Effector memory CD8-positive, alpha-beta T cell (primary cell): ENCODE results near the gene ANKRD11.

Experiments
- ATAC-seq: fragments of 150-1000 bp; cut with Tn5 transposase; replicated peaks from 2 replicates; pipeline ENCODE4 v1.10.0; 2021; ENCODE audit warnings: mild to moderate bottlenecking, moderate library complexity
- DNase-seq, 3 experiments: peaks; one replicate each; pipeline ENCODE4 v3.0.0; 2021
- H3K27ac Mint-ChIP-seq, 2 donors: one replicate each; pipeline ENCODE4 v1.8.0; 2022; ENCODE audit warnings: mild to moderate bottlenecking in 2 of 2, mixed read lengths in 2 of 2, moderate library complexity in 2 of 2
- H3K27me3 Mint-ChIP-seq, 2 donors: one replicate each; pipeline ENCODE4 v1.8.0; 2022; ENCODE audit warnings: mixed read lengths in 2 of 2
- H3K36me3 Mint-ChIP-seq: one replicate; pipeline ENCODE4 v1.8.0; 2022; ENCODE audit warnings: mild to moderate bottlenecking, moderate library complexity, mixed read lengths; ENCODE audit not compliant: insufficient read depth
- H3K4me1 Mint-ChIP-seq, 2 donors: one replicate each; pipeline ENCODE4 v1.8.0; 2022; ENCODE audit warnings: low read depth in 2 of 2, mixed read lengths in 2 of 2
- H3K4me3 Mint-ChIP-seq, 2 donors: one replicate each; pipeline ENCODE4 v1.8.0; 2022; ENCODE audit warnings: mild to moderate bottlenecking in 2 of 2, mixed read lengths in 2 of 2, moderate library complexity in 2 of 2
- H3K9me3 Mint-ChIP-seq, 2 donors: one replicate each; pipeline ENCODE4 v1.8.0; 2022; ENCODE audit warnings: mixed read lengths in 2 of 2
- total RNA-seq, 9 experiments: gene quantifications; one replicate each; lab custom pipeline; 2026; lab: John Stamatoyannopoulos, UW

The ANKRD11 gene
- 254 to 515 (median 297) reads per million in 9 experiments for total RNA-seq

DNA sequence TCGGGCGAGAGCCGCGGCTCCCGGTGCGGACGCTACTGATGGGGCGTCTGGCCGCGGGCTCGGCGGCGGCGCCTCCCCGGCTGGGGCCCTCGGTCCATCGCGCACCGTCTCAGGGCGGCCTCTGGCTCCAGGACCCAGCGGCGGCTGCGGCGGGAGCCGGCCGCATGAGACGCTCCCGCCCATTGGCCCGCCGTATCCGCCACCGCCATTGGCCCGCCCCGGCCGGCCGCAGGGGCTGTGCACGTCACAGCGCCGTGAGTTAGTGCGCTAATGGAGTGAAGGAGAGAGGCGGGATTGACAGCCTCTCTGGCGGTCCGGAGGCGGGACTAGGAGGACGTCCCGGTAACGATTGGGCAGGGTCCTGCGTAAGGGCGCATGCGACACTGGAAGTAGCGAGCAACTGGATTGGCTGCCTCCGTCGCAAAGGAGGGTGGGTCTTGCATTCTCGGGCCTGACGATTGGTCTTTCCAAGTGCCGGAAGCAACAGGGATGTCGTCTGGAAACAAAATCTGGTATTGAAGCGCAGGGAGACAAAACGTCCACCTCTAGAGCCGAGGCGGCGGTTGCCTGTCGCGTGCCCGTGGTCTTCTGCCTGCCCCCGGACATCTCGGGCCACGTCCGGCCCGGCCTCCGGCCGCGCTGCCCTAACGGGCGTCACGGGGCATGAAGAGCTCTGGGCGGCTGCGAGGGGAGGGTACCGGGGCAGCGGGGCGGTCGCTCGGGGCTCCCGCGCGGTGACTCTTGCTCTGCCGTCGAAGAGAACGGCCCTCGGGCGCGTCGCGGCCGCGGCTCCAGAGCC lies at the start of gene ANKRD11:
ANKRD11 (minus strand) TSS at position 123 of the 799 bp plus-strand sequence. CDS start 173,542 bp downstream, outside the sequence.
- H3K27ac Mint-ChIP-seq = peak within 1 kb of the TSS; percentile 91 to 92
- ATAC-seq (peak; percentile 82), DNase-seq (peak; percentile 98)
- no peaks in the 10 kb centered on the region for H3K9me3 Mint-ChIP-seq
- peaks cover 45 to 46% of the 10 kb centered on the region in 2 donors for H3K4me1 Mint-ChIP-seq
- peak within 1 kb of the TSS; percentile 87 to 89 for H3K4me3 Mint-ChIP-seq
- peaks cover 24% of the 10 kb centered on the region for H3K36me3 Mint-ChIP-seq
- no peaks in the 10 kb centered on the region for H3K27me3 Mint-ChIP-seq

DNA sequence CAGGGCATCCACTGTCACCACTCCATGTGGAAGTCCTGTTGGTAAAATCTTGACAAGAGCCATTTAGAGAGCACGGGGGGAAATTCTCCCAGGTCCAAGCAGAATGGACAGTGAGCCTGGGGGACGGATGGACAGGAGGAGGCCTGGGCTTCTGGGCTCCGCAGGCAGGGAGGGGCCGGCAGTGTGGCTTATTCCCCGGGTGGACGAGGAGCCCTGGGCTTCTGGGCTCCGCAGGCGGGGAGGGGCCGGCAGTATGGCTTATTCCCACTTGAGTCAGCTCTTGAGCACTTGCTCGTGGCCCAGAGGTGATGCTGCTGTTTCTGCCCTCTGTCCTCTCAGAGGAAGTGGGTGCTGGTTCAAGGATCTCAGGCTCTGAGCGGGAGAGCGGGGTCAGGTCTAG lies 47.9 kb upstream of the ANKRD11 start:
- Mint-ChIP-seq H3K27me3 (no peaks in the 10 kb centered on the region), H3K4me1 (peaks cover 10% of the 10 kb centered on the region in 2 donors), H3K9me3 (no peaks in the 10 kb centered on the region), H3K4me3 (no peak overlapping the region), H3K36me3 (peaks cover 21% of the 10 kb centered on the region), H3K27ac (peak overlapping the region in 1 of 2 donors; percentile 44)
- no peak for ATAC-seq
- DNase-seq = no peak

DNA sequence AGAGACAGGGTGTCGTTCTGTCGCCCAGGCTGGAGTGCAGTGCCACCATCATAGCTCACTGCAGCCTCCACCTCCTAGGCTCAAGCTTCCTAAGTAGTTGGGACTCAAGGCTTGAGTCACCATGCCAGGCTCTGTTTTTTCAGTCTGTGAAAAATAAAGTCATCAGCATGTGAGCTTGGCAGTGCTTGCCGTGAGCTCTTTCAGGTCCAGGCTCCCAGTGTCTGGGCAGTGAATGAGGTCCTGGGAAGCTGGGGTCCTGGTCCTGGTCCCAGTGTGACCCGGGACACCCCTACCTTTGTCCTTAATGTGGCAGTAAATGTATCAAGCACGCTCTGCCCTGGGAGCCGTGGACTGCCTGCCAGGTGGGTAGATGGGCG lies 47.2 kb upstream of the ANKRD11 start:
- DNase-seq (no peak), ATAC-seq (no peak)
- H3K4me1 Mint-ChIP-seq = peaks cover 10% of the 10 kb centered on the region in 2 donors
- no peaks in the 10 kb centered on the region for H3K9me3 Mint-ChIP-seq
- no peak overlapping the region for H3K4me3 Mint-ChIP-seq
- no peaks in the 10 kb centered on the region for H3K27me3 Mint-ChIP-seq
- H3K36me3 Mint-ChIP-seq = peaks cover 28% of the 10 kb centered on the region
- no peak overlapping the region for H3K27ac Mint-ChIP-seq

DNA sequence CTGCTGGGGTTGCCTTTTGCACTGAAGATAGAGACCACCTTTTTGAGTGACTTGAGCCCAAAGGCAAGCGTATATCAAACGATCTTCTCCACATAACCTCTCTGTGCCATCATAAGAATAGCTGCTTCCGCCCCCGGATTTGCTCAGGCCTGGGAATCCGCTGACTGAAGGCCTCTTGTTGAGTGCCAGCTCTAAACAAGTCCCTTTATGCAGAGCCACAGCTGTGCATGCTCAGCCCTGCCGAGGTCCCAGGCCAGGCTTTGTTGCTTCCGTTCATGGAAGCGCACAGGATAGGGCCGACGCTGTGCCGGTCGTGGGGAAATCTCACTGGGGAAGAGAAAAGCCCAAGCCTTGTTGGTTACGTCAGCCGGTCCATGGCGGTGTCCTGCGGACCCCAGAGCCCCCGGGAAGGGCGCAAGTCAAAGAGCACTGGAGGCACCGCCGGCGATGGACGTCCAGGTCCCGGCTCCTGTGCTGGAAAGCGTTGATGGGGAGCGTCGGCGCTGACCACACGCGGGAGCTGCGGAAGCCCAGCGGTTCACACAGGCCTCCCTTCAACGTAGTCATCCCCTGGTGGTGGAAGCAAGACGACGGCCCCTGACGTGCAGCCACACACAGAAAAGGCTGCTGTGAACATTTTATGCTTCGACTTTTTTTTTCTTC lies 46.7 kb upstream of the ANKRD11 start:
- ATAC-seq = no peak

DNA sequence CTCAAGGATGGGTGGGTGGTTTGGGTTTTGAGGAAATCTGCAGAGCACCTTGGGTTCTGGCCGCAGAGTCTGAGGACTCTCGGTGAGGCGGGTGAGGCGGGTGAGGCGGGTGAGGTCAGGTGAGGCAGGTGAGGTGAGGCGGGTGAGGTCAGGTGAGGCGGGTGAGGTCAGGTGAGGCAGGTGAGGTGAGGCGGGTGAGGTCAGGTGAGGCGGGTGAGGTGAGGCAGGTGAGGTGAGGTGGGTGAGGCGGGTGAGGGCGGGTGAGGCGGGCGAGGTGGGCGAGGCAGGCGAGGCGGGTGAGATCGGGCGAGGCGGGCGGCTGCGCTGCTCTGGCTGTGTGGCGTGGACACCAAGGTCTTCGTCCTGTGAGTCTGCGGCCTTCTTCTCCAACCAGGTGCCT lies 46.0 kb upstream of the ANKRD11 start:
- peaks cover 37% of the 10 kb centered on the region for H3K36me3 Mint-ChIP-seq
- H3K27ac Mint-ChIP-seq = no peak overlapping the region
- ATAC-seq = no peak
- no peak for DNase-seq
- peaks cover 10% of the 10 kb centered on the region in 2 donors for H3K4me1 Mint-ChIP-seq
- H3K27me3 Mint-ChIP-seq = no peaks in the 10 kb centered on the region
- H3K4me3 Mint-ChIP-seq = no peak overlapping the region
- no peaks in the 10 kb centered on the region for H3K9me3 Mint-ChIP-seq

More for the DNA sequence above, 46.7 kb upstream of the ANKRD11 start:
- DNase-seq = no peak
- H3K9me3 Mint-ChIP-seq = no peaks in the 10 kb centered on the region
- H3K36me3 Mint-ChIP-seq = peaks cover 33% of the 10 kb centered on the region
- H3K4me3 Mint-ChIP-seq = no peak overlapping the region
- H3K4me1 Mint-ChIP-seq = peaks cover 10% of the 10 kb centered on the region in 2 donors
- H3K27ac Mint-ChIP-seq = no peak overlapping the region
- no peaks in the 10 kb centered on the region for H3K27me3 Mint-ChIP-seq

DNA sequence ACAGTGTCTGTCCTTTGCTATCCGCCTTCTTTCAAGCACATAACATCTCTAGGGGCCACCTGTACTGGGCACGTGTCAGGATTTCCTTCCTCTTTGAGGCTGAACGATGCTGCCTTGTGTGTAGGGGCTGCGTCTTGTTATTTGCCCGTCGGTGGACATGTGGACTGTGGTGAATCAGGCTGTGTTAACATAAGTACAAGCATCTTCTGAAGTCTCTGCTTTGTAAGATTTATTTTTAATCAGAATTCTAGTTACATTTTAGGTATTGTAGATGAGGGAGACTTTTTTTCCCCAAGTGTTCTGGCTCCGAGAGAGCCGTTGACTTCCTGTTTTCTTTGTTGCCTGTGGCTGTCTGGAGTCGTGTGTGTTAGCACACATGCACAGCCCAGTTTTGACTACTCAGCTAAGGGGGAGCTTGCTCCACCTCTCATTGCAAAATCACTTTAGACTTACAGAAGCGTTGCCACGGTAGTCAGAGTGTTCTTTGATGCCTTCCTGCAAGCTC lies 43.9 kb upstream of the ANKRD11 start:
- Mint-ChIP-seq H3K4me3 (peak overlapping the region; percentile 34 to 52), H3K4me1 (peaks cover 10% of the 10 kb centered on the region in 2 donors), H3K27ac (peak overlapping the region; percentile 54 to 70), H3K36me3 (peaks cover 41% of the 10 kb centered on the region), H3K27me3 (no peaks in the 10 kb centered on the region), H3K9me3 (no peaks in the 10 kb centered on the region)
- ATAC-seq (peak; percentile 88), DNase-seq (no peak)

DNA sequence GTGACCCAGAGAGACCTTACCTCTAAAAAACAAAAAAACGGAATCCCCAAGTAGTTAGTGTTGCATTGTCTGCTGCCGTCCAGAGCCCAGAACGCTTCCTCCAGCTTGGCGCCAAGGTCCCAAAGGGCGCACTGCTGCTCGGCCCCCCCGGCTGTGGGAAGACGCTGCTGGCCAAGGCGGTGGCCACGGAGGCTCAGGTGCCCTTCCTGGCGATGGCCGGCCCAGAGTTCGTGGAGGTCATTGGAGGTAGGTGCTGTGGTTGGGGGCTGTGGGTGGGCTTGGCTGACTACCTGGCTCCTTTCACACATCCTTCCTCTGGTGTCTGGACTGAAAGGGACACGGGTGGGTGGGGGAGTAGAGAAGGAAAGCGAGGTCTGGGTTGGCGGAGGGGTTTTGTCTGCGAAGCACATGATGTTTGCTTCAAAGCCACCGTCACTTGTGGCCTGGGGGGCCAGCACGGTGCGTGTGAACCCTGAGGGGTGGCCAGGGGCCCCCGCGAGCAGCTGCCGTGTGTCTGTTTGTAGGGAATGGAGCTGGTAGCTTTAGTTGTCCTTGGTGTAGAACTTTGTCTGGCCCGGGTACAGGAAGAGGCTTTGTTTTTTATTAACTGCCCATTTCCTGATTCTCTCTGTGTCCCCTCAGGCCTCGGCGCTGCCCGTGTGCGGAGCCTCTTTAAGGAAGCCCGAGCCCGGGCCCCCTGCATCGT lies 41.6 kb upstream of the ANKRD11 start:
- Mint-ChIP-seq H3K27ac (peak overlapping the region in 1 of 2 donors; percentile 53), H3K27me3 (no peaks in the 10 kb centered on the region)

DNA sequence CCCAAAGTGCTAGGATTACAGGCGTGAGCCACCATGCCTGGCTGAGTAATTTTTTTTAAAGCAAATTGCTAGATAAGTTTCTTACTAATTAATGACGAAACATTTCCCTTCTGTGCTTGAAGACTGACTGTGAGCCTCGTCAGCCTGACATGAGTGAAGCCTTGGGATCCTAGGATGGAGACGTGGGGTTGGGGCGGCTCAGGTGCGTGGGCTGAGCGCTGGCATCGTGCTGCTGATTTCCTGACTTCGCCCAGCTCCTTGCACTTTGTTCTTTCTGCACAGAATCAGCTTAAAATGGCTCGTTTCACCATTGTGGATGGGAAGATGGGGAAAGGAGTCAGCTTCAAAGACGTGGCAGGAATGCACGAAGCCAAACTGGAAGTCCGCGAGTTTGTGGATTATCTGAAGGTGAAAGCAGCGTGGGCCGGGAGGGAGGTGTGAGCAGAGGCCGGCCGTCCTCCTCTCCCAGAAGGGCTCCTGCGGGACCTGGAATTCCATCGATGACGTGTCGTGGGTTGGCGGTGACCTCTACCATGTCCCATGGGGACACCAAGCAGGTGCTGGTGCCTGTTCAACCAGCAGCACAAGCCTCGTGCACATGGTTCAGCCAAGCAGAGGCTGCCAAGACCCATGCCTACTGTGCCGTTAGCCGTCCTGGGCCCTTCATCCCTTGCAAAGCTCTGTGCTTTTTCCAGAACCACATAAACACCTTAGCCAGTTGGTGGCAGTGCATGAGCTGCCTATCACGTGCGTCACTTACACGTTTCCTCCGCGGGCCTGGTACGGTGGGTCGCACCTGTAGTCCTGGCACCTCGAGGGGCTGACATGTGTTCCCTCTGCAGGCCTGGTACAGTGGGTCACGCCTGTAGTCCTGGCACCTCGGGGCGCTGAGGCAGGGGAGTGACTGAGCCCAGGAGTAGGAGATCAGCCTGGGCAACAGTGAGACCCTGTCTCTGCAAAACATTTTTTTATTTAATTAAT lies 40.3 kb upstream of the ANKRD11 start:
- no peak overlapping the region for H3K27ac Mint-ChIP-seq
- no peak for ATAC-seq

More for the DNA sequence above, 41.6 kb upstream of the ANKRD11 start:
- peaks cover 58% of the 10 kb centered on the region for H3K36me3 Mint-ChIP-seq
- no peak overlapping the region for H3K4me3 Mint-ChIP-seq
- ATAC-seq = no peak
- peaks cover 10% of the 10 kb centered on the region in 2 donors for H3K4me1 Mint-ChIP-seq
- no peaks in the 10 kb centered on the region for H3K9me3 Mint-ChIP-seq
- DNase-seq = no peak

DNA sequence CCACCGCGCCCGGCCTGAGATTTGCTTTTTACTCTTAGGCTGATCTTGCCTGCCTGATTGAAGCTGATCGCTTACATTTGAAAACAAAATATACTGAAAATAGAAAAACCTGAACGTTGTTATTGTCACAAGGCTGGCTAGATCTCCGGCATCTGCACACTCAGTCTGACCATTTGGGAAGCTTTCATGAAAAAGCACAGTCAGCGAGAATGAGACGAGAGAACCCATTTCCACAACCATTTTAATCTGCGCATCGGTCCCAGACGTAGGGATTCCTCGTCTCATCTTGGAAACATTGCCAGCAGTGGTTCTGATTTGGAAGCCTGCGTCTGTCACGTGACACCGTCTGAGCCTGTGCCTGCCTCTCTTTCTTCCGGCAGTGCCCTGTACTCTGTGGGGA lies 38.7 kb upstream of the ANKRD11 start:
- H3K27ac Mint-ChIP-seq = no peak overlapping the region
- peaks cover 82% of the 10 kb centered on the region for H3K36me3 Mint-ChIP-seq
- H3K4me1 Mint-ChIP-seq = peaks cover 2% of the 10 kb centered on the region in 2 donors
- DNase-seq = no peak
- ATAC-seq = no peak
- H3K9me3 Mint-ChIP-seq = no peaks in the 10 kb centered on the region
- H3K4me3 Mint-ChIP-seq = no peak overlapping the region
- H3K27me3 Mint-ChIP-seq = no peaks in the 10 kb centered on the region

More for the DNA sequence above, 40.3 kb upstream of the ANKRD11 start:
- H3K9me3 Mint-ChIP-seq = no peaks in the 10 kb centered on the region
- H3K36me3 Mint-ChIP-seq = peaks cover 66% of the 10 kb centered on the region
- no peak overlapping the region for H3K4me3 Mint-ChIP-seq
- no peak for DNase-seq
- H3K4me1 Mint-ChIP-seq = peaks cover 10% of the 10 kb centered on the region in 2 donors
- H3K27me3 Mint-ChIP-seq = no peaks in the 10 kb centered on the region

DNA sequence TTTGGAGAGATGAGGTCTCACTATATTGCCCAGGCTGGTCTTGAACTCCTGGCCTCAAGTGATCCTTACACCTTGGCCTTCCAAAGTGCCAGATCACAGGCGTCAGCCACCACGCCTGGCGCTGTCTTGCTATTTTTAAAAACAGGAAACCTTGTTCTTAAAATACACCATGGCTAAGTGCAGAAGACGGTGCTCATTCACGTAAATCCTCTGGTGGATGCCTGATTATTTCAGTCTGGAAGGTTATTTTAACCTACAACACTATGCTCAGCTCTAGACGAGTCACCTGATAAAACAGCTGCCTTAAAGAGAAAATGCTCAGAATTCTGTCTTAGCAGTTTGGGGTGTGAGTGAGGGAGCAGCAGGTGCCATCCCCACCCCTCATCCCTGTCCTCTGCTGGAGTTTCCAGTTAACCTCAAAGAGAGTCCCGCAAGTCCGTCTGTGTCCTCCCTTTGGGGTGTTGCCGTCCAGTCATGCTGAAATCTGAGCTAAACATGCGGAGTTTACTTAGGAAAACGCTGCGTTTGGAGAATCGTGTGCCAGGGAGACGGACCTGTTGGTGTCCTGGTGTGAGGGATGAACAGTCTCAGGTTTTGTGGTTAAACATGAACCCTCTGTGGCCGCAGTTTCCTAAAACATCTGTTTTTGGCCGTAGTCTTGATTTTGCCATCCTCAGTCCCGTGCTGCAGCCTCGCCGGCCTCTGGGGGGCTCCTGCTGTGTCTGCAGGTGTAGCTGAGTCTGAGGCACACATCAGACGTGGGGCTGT lies 35.0 kb upstream of the ANKRD11 start:
- H3K9me3 Mint-ChIP-seq = no peaks in the 10 kb centered on the region
- peaks cover 69% of the 10 kb centered on the region for H3K36me3 Mint-ChIP-seq
- H3K4me1 Mint-ChIP-seq = peaks cover 0 to 5% of the 10 kb centered on the region in 2 donors
- ATAC-seq = no peak
- no peak for DNase-seq
- H3K4me3 Mint-ChIP-seq = no peak overlapping the region
- H3K27me3 Mint-ChIP-seq = no peaks in the 10 kb centered on the region
- H3K27ac Mint-ChIP-seq = no peak overlapping the region

DNA sequence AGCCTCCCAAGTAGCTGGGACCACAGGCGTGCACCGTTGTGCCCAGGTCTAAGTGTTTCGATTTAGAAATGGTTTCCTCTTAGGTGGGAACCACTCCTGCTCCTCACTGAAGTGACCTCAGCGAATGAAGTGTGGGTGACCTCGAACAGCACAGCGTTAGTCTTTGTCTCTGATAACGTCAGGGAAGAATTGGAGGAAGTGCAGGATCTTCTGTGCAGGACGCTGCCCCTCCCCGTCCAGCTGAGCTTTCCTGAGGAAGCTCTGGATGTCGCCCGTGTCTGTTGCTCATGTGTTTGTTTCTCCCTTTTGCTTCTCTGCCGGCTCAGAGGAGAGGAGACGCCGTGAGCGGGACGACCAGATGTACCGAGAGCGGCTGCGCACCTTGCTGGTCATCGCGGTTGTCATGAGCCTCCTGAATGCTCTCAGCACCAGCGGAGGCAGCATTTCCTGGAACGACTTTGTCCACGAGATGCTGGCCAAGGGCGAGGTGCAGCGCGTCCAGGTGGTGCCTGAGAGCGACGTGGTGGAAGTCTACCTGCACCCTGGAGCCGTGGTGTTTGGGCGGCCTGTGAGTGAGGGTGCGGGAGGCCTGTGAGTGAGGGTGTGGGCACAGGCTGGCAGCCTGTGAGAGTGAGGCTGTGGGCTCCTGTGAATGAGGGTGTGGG lies 33.5 kb upstream of the ANKRD11 start:
- Mint-ChIP-seq H3K4me3 (no peak overlapping the region), H3K9me3 (no peaks in the 10 kb centered on the region), H3K36me3 (peaks cover 69% of the 10 kb centered on the region), H3K27ac (no peak overlapping the region), H3K4me1 (peaks cover 3 to 10% of the 10 kb centered on the region in 2 donors), H3K27me3 (no peaks in the 10 kb centered on the region)
- DNase-seq (no peak), ATAC-seq (no peak)
